Bladder microvascular endothelial cell (primary cell): Measurements from ENCODE around the gene SLC22A24. TPM values are rescaled to one million over a fixed set of nuclear protein-coding genes. Genes with fewer than 3 reads are reported as not detected.

ENCODE experiments used
- total RNA-seq: library from RNA; depleted of rRNA; stranded (reverse); fragments of >200 nt; gene quantifications from 2 replicates; pipeline ENCODE4 v1.2.3, GENCODE V29; 2014

Gene SLC22A24
- not detected in 2 replicates for total RNA-seq

GRCh38 chr11:63144121-63144520 is at the start of gene SLC22A24:
Gene SLC22A24, minus strand, starts transcription at chr11:63144221. Its CDS starts 442 bp downstream, at chr11:63143779.

Other genes starting within 250 kb of the SLC22A24 start
- not detected in 2 replicates for gene CHRM1, start 222.9 kb downstream of the SLC22A24 start, total RNA-seq
- not detected in 2 replicates for gene SLC22A6, start 159.3 kb downstream of the SLC22A24 start, total RNA-seq
- gene SLC22A8, start 128.4 kb downstream of the SLC22A24 start, total RNA-seq, result not detected in 2 replicates
- not detected in 2 replicates for gene SLC22A25, start 99.4 kb upstream of the SLC22A24 start, total RNA-seq
- gene SLC22A9, start 225.6 kb upstream of the SLC22A24 start, total RNA-seq, result not detected in 2 replicates